ENCODE measurements around the gene WIPF1.

Gene WIPF1

GRCh38 chr2:174595116-174595809, 2.3 kb downstream of the WIPF1 start:
- peak overlapping the region; percentile 93 for H3K27ac Mint-ChIP-seq
- no peaks in the 10 kb centered on the region for H3K27me3 Mint-ChIP-seq
- H3K9me3 Mint-ChIP-seq, result peaks cover 3% of the 10 kb centered on the region
- H3K4me1 Mint-ChIP-seq, result peaks cover 74% of the 10 kb centered on the region
- DNase-seq (no peak), ATAC-seq (no peak)
- peak overlapping the region; percentile 84 for H3K4me3 Mint-ChIP-seq
- peaks cover 49% of the 10 kb centered on the region for H3K36me3 Mint-ChIP-seq (ENCODE audit: low read depth)

- no peaks in the 10 kb centered on the region for H3K27me3 Mint-ChIP-seq
- peak overlapping the region; percentile 93 for H3K27ac Mint-ChIP-seq
- H3K4me3 Mint-ChIP-seq, result peak overlapping the region; percentile 84
- no peaks in the 10 kb centered on the region for H3K9me3 Mint-ChIP-seq
- DNase-seq (no peak), ATAC-seq (no peak)
- H3K4me1 Mint-ChIP-seq, result peaks cover 72% of the 10 kb centered on the region
- H3K36me3 Mint-ChIP-seq (ENCODE audit: low read depth), result peaks cover 50% of the 10 kb centered on the region
These were observed 3.1 kb downstream of the WIPF1 start for GRCh38 chr2:174594456-174594855.

GRCh38 chr2:174593574-174594203, 3.9 kb downstream of the WIPF1 start:
- Mint-ChIP-seq H3K27me3 (no peaks in the 10 kb centered on the region), H3K9me3 (no peaks in the 10 kb centered on the region), H3K4me1 (peaks cover 72% of the 10 kb centered on the region), H3K36me3 (ENCODE audit: low read depth) (peaks cover 52% of the 10 kb centered on the region), H3K27ac (peak overlapping the region; percentile 93), H3K4me3 (peak overlapping the region; percentile 84)
- DNase-seq (peak; percentile 64), ATAC-seq (peak; percentile 78)

- H3K36me3 Mint-ChIP-seq (ENCODE audit: low read depth), result peaks cover 52% of the 10 kb centered on the region
- H3K4me1 Mint-ChIP-seq, result peaks cover 73% of the 10 kb centered on the region
- H3K4me3 Mint-ChIP-seq, result peak overlapping the region; percentile 84
- H3K9me3 Mint-ChIP-seq, result no peaks in the 10 kb centered on the region
- ATAC-seq (no peak), DNase-seq (no peak)
- H3K27ac Mint-ChIP-seq, result peak overlapping the region; percentile 93
- no peaks in the 10 kb centered on the region for H3K27me3 Mint-ChIP-seq
These were observed 4.6 kb downstream of the WIPF1 start for GRCh38 chr2:174593041-174593440.

GRCh38 chr2:174591740-174592139, 5.9 kb downstream of the WIPF1 start:
- Mint-ChIP-seq H3K27ac (peak overlapping the region; percentile 95), H3K27me3 (no peaks in the 10 kb centered on the region), H3K4me3 (peak overlapping the region; percentile 64), H3K4me1 (peaks cover 78% of the 10 kb centered on the region), H3K9me3 (no peaks in the 10 kb centered on the region), H3K36me3 (ENCODE audit: low read depth) (peaks cover 49% of the 10 kb centered on the region)
- ATAC-seq, result no peak
- DNase-seq, result no peak

- Mint-ChIP-seq H3K4me1 (peaks cover 82% of the 10 kb centered on the region), H3K36me3 (ENCODE audit: low read depth) (peaks cover 48% of the 10 kb centered on the region), H3K27me3 (no peaks in the 10 kb centered on the region), H3K9me3 (no peaks in the 10 kb centered on the region), H3K4me3 (peak overlapping the region; percentile 64), H3K27ac (peak overlapping the region; percentile 95)
- DNase-seq, result no peak
- no peak for ATAC-seq
These were observed 6.5 kb downstream of the WIPF1 start for GRCh38 chr2:174590928-174591648.

- Mint-ChIP-seq H3K36me3 (ENCODE audit: low read depth) (peaks cover 44% of the 10 kb centered on the region), H3K4me3 (peak overlapping the region; percentile 64), H3K9me3 (no peaks in the 10 kb centered on the region), H3K27me3 (no peaks in the 10 kb centered on the region), H3K4me1 (peaks cover 84% of the 10 kb centered on the region), H3K27ac (peak overlapping the region; percentile 95)
- ATAC-seq (no peak), DNase-seq (no peak)
These were observed 7.3 kb downstream of the WIPF1 start for GRCh38 chr2:174590346-174590745.

GRCh38 chr2:174589334-174589733, 8.3 kb downstream of the WIPF1 start:
- DNase-seq, result no peak
- Mint-ChIP-seq H3K4me1 (peaks cover 88% of the 10 kb centered on the region), H3K9me3 (no peaks in the 10 kb centered on the region), H3K27me3 (no peaks in the 10 kb centered on the region), H3K4me3 (peak overlapping the region; percentile 63), H3K27ac (peak overlapping the region; percentile 95), H3K36me3 (ENCODE audit: low read depth) (peaks cover 47% of the 10 kb centered on the region)
- ATAC-seq, result no peak

- ATAC-seq (no peak), DNase-seq (no peak)
- Mint-ChIP-seq H3K27ac (peak overlapping the region; percentile 95), H3K9me3 (no peaks in the 10 kb centered on the region), H3K36me3 (ENCODE audit: low read depth) (peaks cover 48% of the 10 kb centered on the region), H3K4me3 (peak overlapping the region; percentile 32), H3K27me3 (no peaks in the 10 kb centered on the region), H3K4me1 (peaks cover 89% of the 10 kb centered on the region)
These were observed 9.1 kb downstream of the WIPF1 start for GRCh38 chr2:174588463-174588862.

GRCh38 chr2:174587579-174587978, 10.0 kb downstream of the WIPF1 start:
- no peak overlapping the region for H3K4me3 Mint-ChIP-seq
- DNase-seq (no peak), ATAC-seq (no peak)
- H3K27ac Mint-ChIP-seq, result peak overlapping the region; percentile 95
- no peaks in the 10 kb centered on the region for H3K9me3 Mint-ChIP-seq
- H3K27me3 Mint-ChIP-seq, result no peaks in the 10 kb centered on the region
- peaks cover 53% of the 10 kb centered on the region for H3K36me3 Mint-ChIP-seq (ENCODE audit: low read depth)
- peaks cover 90% of the 10 kb centered on the region for H3K4me1 Mint-ChIP-seq

- Mint-ChIP-seq H3K4me1 (peaks cover 92% of the 10 kb centered on the region), H3K27ac (peak overlapping the region; percentile 95), H3K9me3 (no peaks in the 10 kb centered on the region), H3K27me3 (no peaks in the 10 kb centered on the region), H3K36me3 (ENCODE audit: low read depth) (peaks cover 55% of the 10 kb centered on the region), H3K4me3 (peak overlapping the region; percentile 45)
- DNase-seq (no peak), ATAC-seq (no peak)
These were observed 10.9 kb downstream of the WIPF1 start for GRCh38 chr2:174586418-174587295.

- Mint-ChIP-seq H3K27ac (peak overlapping the region; percentile 88), H3K4me1 (peaks cover 90% of the 10 kb centered on the region), H3K36me3 (ENCODE audit: low read depth) (peaks cover 54% of the 10 kb centered on the region), H3K27me3 (no peaks in the 10 kb centered on the region), H3K4me3 (no peak overlapping the region), H3K9me3 (no peaks in the 10 kb centered on the region)
- ATAC-seq (no peak), DNase-seq (no peak)
These were observed 11.8 kb downstream of the WIPF1 start for GRCh38 chr2:174585657-174586252.

GRCh38 chr2:174585146-174585545, 12.5 kb downstream of the WIPF1 start:
- peaks cover 56% of the 10 kb centered on the region for H3K36me3 Mint-ChIP-seq (ENCODE audit: low read depth)
- no peaks in the 10 kb centered on the region for H3K9me3 Mint-ChIP-seq
- peak overlapping the region; percentile 44 for H3K27ac Mint-ChIP-seq
- ATAC-seq (no peak), DNase-seq (no peak)
- H3K4me3 Mint-ChIP-seq, result no peak overlapping the region
- H3K27me3 Mint-ChIP-seq, result no peaks in the 10 kb centered on the region
- H3K4me1 Mint-ChIP-seq, result peaks cover 90% of the 10 kb centered on the region

GRCh38 chr2:174581491-174581890, 16.1 kb downstream of the WIPF1 start:
- peaks cover 65% of the 10 kb centered on the region for H3K36me3 Mint-ChIP-seq (ENCODE audit: low read depth)
- H3K27ac Mint-ChIP-seq, result peak overlapping the region; percentile 83
- no peaks in the 10 kb centered on the region for H3K9me3 Mint-ChIP-seq
- ATAC-seq (no peak), DNase-seq (no peak)
- no peaks in the 10 kb centered on the region for H3K27me3 Mint-ChIP-seq
- no peak overlapping the region for H3K4me3 Mint-ChIP-seq
- peaks cover 81% of the 10 kb centered on the region for H3K4me1 Mint-ChIP-seq
